Loucy (cell line): Measurements from ENCODE around the gene ATF6.

Experiments used
- H2AFZ ChIP-seq: fragments of 200-600 bp; sonication (generic); 2 replicates; pipeline ENCODE4 v1.6.0; 2016; ENCODE audit warnings: antibody characterized with exemption, mild to moderate bottlenecking, low read length, moderate library complexity
- H3F3A ChIP-seq: fragments of 200-600 bp; 2 replicates; pipeline ENCODE4 v1.6.0; 2016; ENCODE audit warnings: antibody characterized with exemption, low read depth, mild to moderate bottlenecking
- H3K27me3 ChIP-seq: fragments of 200-600 bp; sonication (generic); 2 replicates; pipeline ENCODE4 v1.6.1; 2014; ENCODE audit warnings: low read length, mild to moderate bottlenecking; ENCODE audit not compliant: insufficient read depth, poor library complexity, severe bottlenecking
- H3K36me3 ChIP-seq: fragments of 200-600 bp; sonication (generic); 2 replicates; pipeline ENCODE4 v1.6.1; 2016; ENCODE audit warnings: low read length; ENCODE audit not compliant: insufficient read depth
- H3K4me1 ChIP-seq: fragments of 200-600 bp; sonication (generic); 2 replicates; pipeline ENCODE4 v1.5.1; 2014; ENCODE audit warnings: low read length, mild to moderate bottlenecking; ENCODE audit not compliant: insufficient read depth, poor library complexity, severe bottlenecking
- H3K4me2 ChIP-seq: fragments of 200-600 bp; sonication (generic); 2 replicates; pipeline ENCODE4 v1.6.0; 2014; ENCODE audit warnings: antibody characterized with exemption, low read length, low read depth, mild to moderate bottlenecking; ENCODE audit not compliant: poor library complexity, severe bottlenecking
- H3K4me3 ChIP-seq: fragments of 200-600 bp; sonication (generic); 2 replicates; pipeline ENCODE4 v1.5.1; 2014; ENCODE audit warnings: low read length, mild to moderate bottlenecking, mixed read lengths; ENCODE audit not compliant: poor library complexity, severe bottlenecking
- H3K79me2 ChIP-seq: fragments of 200-600 bp; sonication (generic); 2 replicates; pipeline ENCODE4 v1.6.1; 2014; ENCODE audit warnings: low read length; ENCODE audit not compliant: insufficient read depth
- H3K9ac ChIP-seq: fragments of 200-600 bp; sonication (generic); 2 replicates; pipeline ENCODE4 v1.6.0; 2014; ENCODE audit warnings: mild to moderate bottlenecking, low read depth, low read length, moderate library complexity; ENCODE audit not compliant: poor library complexity, severe bottlenecking
- H3K9me2 ChIP-seq: fragments of 200-600 bp; sonication (generic); replicated peaks from 2 replicates; pipeline ENCODE4 v1.6.1; 2016; ENCODE audit warnings: low read depth, low read length, mixed read lengths
- H3K9me3 ChIP-seq: fragments of 200-600 bp; sonication (generic); 2 replicates; pipeline ENCODE4 v1.6.1; 2014; ENCODE audit warnings: mild to moderate bottlenecking, antibody characterized with exemption, low read length, low read depth; ENCODE audit not compliant: insufficient read depth
- H4K20me1 ChIP-seq: fragments of 200-600 bp; sonication (generic); 2 replicates; pipeline ENCODE4 v1.6.0; 2014; ENCODE audit warnings: antibody characterized with exemption, low read length, mild to moderate bottlenecking; ENCODE audit not compliant: insufficient read depth, poor library complexity, severe bottlenecking
- CTCF ChIP-seq: fragments of 200-600 bp; sonication (generic); conservative IDR thresholded peaks from 2 replicates; pipeline ENCODE4 v1.5.1; 2014; ENCODE audit warnings: mild to moderate bottlenecking, antibody characterized with exemption, low read length
- EZH2phosphoT487 ChIP-seq: fragments of 200-600 bp; IDR thresholded peaks from 2 replicates; pipeline ENCODE4 v1.6.1; 2018; ENCODE audit warnings: antibody characterized with exemption, mild to moderate bottlenecking, moderate library complexity, borderline replicate concordance

The ATF6 gene

GRCh38 chr1:161725908-161726472 is 40.1 kb upstream of the ATF6 start:
- peak overlapping the region; percentile 93 for H3K4me2 ChIP-seq
- H2AFZ ChIP-seq: peak overlapping the region; percentile 68
- H3K79me2 ChIP-seq: no peaks in the 10 kb centered on the region
- peak overlapping the region; percentile 93 for H3K9ac ChIP-seq
- 0 out of 2 replicates have a peak, but pooled peaks have one; percentile 9 for TF ChIP-seq CTCF
- no peak for TF ChIP-seq EZH2phosphoT487
- 0 out of 2 replicates have a peak, but pooled peaks cover 4% of the 10 kb centered on the region for H3F3A ChIP-seq
- no peaks in the 10 kb centered on the region for H3K9me2 ChIP-seq
- H3K4me3 ChIP-seq: peak overlapping the region; percentile 83
- no peaks in the 10 kb centered on the region for H3K36me3 ChIP-seq
- H3K27me3 ChIP-seq: no peaks in the 10 kb centered on the region
- H4K20me1 ChIP-seq: no peaks in the 10 kb centered on the region
- peaks cover 16% of the 10 kb centered on the region for H3K4me1 ChIP-seq
- H3K9me3 ChIP-seq: no peaks in the 10 kb centered on the region

- H3K36me3 ChIP-seq: no peaks in the 10 kb centered on the region
- no peaks in the 10 kb centered on the region for H3K27me3 ChIP-seq
- no peaks in the 10 kb centered on the region for H3K9me3 ChIP-seq
- TF ChIP-seq EZH2phosphoT487 (no peak), CTCF (no peak)
- H2AFZ ChIP-seq: peak overlapping the region; percentile 68
- H3K9me2 ChIP-seq: no peaks in the 10 kb centered on the region
- H3K4me3 ChIP-seq: peak overlapping the region; percentile 83
- H3F3A ChIP-seq: 0 out of 2 replicates have a peak, but pooled peaks cover 4% of the 10 kb centered on the region
- H3K4me2 ChIP-seq: peak overlapping the region; percentile 93
- H3K79me2 ChIP-seq: no peaks in the 10 kb centered on the region
- H3K4me1 ChIP-seq: peaks cover 16% of the 10 kb centered on the region
- no peaks in the 10 kb centered on the region for H4K20me1 ChIP-seq
- H3K9ac ChIP-seq: peak overlapping the region; percentile 93
Observed at GRCh38 chr1:161726473-161727255, 39.5 kb upstream of the ATF6 start.

- Histone ChIP-seq H3K27me3 (no peaks in the 10 kb centered on the region), H3K9ac (peak overlapping the region; percentile 93), H2AFZ (peak overlapping the region; percentile 68), H3K4me2 (peak overlapping the region; percentile 87), H3K9me2 (no peaks in the 10 kb centered on the region), H3K4me3 (peak overlapping the region; percentile 83), H3K79me2 (no peaks in the 10 kb centered on the region), H3F3A (0 out of 2 replicates have a peak, but pooled peaks cover 4% of the 10 kb centered on the region), H3K9me3 (no peaks in the 10 kb centered on the region), H3K36me3 (no peaks in the 10 kb centered on the region), H4K20me1 (no peaks in the 10 kb centered on the region), H3K4me1 (peaks cover 13% of the 10 kb centered on the region)
- no peak for TF ChIP-seq EZH2phosphoT487
- no peak for TF ChIP-seq CTCF
Observed at GRCh38 chr1:161727256-161727924, 38.7 kb upstream of the ATF6 start.
